ENCODE measurements around the gene CLCN6.

Gene CLCN6

GRCh38 chr1:11856698-11857097 is 50.7 kb downstream of the CLCN6 start:
- DNase-seq, result no peak

- no peak for DNase-seq
Observed at GRCh38 chr1:11857164-11857851, 51.3 kb downstream of the CLCN6 start.

- no peak for DNase-seq
Observed at GRCh38 chr1:11858158-11858557, 52.2 kb downstream of the CLCN6 start.

DNA sequence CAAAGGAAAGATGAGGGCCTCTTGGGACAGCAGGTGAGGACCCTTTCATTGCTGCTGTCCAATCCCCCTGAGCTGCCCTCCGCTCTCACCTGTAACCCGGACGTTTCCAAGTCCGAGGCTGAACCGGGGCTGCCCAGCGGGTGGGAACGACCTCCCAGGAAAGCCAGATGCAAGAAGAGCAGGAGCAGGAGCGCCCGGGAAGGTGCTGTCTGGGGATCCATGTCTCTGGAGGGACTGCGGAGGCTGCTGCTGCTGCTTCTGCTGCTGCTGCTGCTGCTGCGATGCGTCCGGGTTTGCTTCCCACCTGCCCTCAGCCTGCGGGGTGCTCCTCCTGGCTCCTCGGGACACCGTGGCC is 52.6 kb downstream of the CLCN6 start, which contains the start of gene NPPB:
TSS of gene NPPB (minus strand) at position 333 of the 355 bp plus-strand sequence. CDS start at position 221, 112 bp downstream.
- no peak for DNase-seq

- DNase-seq, result peak; percentile 64
Observed at GRCh38 chr1:11858968-11859871, 53.2 kb downstream of the CLCN6 start.

- no peak for DNase-seq
Observed at GRCh38 chr1:11860083-11860482, 54.1 kb downstream of the CLCN6 start.

- no peak for DNase-seq
Observed at GRCh38 chr1:11860587-11860986, 54.6 kb downstream of the CLCN6 start.

GRCh38 chr1:11862890-11863289 is 56.9 kb downstream of the CLCN6 start:
- no peak for DNase-seq

GRCh38 chr1:11868331-11868980 is 62.5 kb downstream of the CLCN6 start:
- no peak for DNase-seq

DNA sequence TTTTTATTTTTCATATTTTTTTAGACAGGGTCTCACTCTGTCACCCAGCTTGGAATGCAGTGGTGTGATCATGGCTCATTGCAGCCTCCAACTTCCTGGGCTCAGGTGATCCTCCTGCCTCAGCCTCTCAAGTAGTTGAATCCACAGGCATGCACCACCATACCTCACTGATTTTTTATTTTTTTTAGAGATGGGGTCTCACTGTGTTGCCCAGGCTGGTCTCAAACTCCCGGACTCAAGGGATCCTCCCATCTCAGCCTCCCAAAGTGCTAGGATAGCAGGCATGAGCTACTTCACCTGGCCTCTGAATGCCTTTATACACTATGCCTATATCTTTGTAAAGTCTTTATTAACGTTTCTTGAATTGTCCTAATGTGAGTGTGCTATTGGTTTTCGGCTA is 63.1 kb downstream of the CLCN6 start:
- DNase-seq, result no peak

DNA sequence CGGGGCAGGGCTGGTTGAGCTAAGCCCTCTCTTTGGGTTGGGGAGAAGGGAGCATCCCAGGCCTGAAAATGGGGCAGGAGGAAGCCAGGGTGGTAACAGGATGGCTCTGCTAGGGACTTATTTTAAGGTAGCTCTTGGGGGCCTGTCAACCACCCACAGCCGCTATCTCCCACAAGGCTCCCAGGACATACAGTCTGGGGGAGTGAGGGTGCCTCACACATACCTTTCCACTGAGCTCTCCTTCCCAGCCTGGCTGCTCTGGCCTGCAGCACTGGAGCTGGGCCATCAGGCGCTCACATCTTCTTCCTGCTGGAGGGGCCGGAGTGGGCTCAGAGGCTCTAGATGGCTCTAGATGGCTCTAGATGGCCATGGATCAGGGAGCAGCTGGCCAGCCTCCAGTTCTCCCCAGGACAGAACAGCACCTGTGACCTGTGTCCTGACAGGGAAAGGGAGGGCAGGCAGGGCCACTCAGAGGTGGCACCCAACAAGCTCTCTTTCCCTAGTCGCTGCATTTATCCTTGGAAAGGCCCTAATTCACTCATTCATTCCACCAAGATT is 63.7 kb downstream of the CLCN6 start:
- DNase-seq, result no peak

- DNase-seq, result no peak
Observed at GRCh38 chr1:11872545-11872944, 66.6 kb downstream of the CLCN6 start.

DNA sequence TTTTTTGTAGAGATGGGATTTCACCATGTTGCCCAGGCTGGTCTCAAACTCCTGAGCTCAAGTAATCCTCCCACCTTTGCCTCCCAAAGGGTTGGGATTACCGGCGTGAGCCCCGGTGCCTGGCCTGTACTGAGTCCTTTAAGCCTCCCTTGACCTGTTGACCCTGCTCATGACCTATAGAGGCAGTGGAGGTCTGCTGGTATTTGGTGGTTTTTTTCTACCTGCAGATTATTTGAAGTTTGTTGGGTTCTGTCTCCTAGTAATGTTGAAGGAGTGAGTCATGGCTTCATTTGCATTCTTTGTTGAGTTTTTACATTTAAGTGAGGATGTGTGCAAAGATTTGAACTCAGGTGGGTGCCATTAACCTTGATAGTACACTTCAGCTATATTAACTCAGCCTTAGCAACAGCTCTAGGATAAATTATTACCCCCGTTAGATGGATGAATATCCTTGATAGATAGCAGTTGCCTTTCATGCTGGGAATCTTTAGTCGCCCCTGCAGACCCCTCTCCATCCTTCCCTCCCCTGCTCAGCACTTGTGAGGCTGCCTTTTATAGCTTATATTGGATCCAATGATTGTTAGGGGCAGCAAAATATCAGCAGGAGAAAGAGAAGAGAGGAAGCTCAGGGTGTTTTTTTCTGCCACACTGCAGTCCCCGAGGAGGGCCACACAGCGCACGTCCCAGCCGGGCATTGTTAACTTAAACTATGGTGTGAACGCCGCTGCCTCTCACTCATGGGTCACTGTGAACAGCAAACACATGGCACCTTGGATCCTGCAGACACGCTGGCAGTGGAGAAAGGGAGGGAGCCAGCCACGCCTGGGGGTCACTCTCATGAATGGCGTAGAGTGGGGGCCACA is 67.6 kb downstream of the CLCN6 start:
- no peak for DNase-seq

GRCh38 chr1:11874258-11874562 is 68.2 kb downstream of the CLCN6 start:
- no peak for DNase-seq

GRCh38 chr1:11874624-11875023 is 68.6 kb downstream of the CLCN6 start:
- no peak for DNase-seq

- no peak for DNase-seq
Observed at GRCh38 chr1:11875094-11875493, 69.1 kb downstream of the CLCN6 start.

- no peak for DNase-seq
Observed at GRCh38 chr1:11877074-11877473, 71.1 kb downstream of the CLCN6 start.

- DNase-seq, result no peak
Observed at GRCh38 chr1:11878081-11878890, 72.3 kb downstream of the CLCN6 start.

- DNase-seq, result no peak
Observed at GRCh38 chr1:11878891-11879190, 72.8 kb downstream of the CLCN6 start.

DNA sequence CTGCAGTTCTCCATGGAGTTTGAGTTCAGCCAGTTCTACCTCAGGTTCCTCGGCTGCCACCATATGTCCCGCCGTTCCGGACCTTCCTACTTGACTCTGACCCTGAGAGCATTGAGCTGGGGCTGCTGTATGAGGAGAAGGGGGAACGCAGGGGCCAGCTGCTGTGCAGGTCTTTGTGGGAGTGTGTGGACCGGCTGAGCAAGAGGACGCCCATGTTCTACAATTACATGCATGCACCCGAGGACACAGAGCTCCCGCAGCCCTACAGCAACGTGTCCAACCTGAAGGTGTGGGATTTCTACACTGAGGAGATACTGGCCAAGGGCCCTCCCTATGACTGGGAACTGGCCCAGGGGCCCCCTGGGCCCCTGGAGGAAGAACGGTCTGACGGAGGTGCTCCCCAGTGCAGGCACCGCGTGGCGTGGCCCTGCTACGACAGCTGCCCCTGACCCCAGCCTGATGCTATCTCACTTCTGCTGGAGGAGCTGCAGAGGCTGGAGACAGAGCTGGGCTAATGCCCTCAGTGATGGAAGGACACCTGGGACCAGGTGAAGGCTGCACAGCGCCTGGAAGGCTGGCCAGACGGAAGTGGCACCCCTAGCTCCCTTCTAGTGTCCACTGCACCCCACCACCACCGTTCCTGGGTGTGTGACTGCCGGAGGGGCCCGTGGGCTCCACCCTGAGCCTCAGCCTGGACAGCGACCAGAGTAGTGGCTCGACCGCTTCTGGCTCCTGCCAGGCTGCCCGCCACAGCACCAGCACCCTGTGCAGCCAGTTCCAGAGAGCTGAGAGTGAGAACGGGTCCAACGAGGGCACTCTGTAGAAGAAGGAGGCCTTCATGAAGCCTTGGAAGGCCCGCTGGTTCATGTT is 73.6 kb downstream of the CLCN6 start:
- no peak for DNase-seq

GRCh38 chr1:11880181-11880575 is 74.2 kb downstream of the CLCN6 start:
- DNase-seq, result no peak

Measured in 8988T (cell line).